ENCODE data around the gene LRRC15.

DNA sequence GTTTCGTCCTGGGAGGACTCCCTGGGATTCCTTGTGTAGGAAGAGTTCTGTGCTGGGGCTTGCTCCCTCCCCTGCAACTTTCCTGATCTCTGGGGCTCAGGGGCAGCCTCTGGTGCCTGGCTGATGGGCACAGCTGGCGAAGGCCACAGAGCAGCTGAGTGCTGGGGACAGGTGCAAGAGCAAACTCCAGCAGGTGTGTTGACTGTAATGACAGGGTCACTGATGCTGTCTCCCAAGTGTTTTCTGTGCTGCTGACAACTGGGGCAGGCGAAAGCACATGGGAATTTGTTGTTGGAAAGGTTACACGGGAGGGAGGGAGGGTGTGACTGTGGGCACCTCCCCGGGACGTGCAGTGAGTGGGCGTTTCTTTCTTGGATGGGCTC is 40.0 kb downstream of the LRRC15 start:
- TF ChIP-seq POLR2AphosphoS5 (IDR thresholded peaks at IDR 0.05) = no peak
- TF ChIP-seq, protein P1, sequence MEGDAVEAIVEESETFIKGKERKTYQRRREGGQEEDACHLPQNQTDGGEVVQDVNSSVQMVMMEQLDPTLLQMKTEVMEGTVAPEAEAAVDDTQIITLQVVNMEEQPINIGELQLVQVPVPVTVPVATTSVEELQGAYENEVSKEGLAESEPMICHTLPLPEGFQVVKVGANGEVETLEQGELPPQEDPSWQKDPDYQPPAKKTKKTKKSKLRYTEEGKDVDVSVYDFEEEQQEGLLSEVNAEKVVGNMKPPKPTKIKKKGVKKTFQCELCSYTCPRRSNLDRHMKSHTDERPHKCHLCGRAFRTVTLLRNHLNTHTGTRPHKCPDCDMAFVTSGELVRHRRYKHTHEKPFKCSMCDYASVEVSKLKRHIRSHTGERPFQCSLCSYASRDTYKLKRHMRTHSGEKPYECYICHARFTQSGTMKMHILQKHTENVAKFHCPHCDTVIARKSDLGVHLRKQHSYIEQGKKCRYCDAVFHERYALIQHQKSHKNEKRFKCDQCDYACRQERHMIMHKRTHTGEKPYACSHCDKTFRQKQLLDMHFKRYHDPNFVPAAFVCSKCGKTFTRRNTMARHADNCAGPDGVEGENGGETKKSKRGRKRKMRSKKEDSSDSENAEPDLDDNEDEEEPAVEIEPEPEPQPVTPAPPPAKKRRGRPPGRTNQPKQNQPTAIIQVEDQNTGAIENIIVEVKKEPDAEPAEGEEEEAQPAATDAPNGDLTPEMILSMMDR (IDR thresholded peaks at IDR 0.05) = no peak

Measured in transverse colon (tissue), 4 donors.